H9 (cell line): Measurements from ENCODE around the gene BCAS3. TPM values are rescaled to one million over a fixed set of nuclear protein-coding genes. Genes with fewer than 3 reads are reported as not detected.

Experiments
- DNase-seq: peaks from one replicate; pipeline ENCODE4 v3.0.0-alpha.2; 2017
- H2AFZ ChIP-seq: one replicate; pipeline ENCODE4 v1.6.1; 2013; ENCODE audit warnings: mild to moderate bottlenecking, low read length, control low read depth, moderate library complexity
- H2AK5ac ChIP-seq: 2 replicates; pipeline ENCODE4 v1.6.1; 2013; ENCODE audit warnings: low read length, control low read depth, mixed read lengths; ENCODE audit not compliant: insufficient read length
- H2BK120ac ChIP-seq: one replicate; pipeline ENCODE4 v1.6.1; 2013; ENCODE audit warnings: low read depth, mild to moderate bottlenecking, low read length, control low read depth, inconsistent platforms; ENCODE audit not compliant: poor library complexity, severe bottlenecking
- H2BK12ac ChIP-seq: 2 replicates; pipeline ENCODE4 v1.6.1; 2013; ENCODE audit warnings: low read length, control low read depth, mixed read lengths, low read depth; ENCODE audit not compliant: insufficient read length
- H2BK15ac ChIP-seq: 2 replicates; pipeline ENCODE4 v1.6.1; 2013; ENCODE audit warnings: low read depth, low read length, control low read depth
- H2BK20ac ChIP-seq: one replicate; pipeline ENCODE4 v1.6.1; 2013; ENCODE audit warnings: low read depth, mild to moderate bottlenecking, low read length, control low read depth, inconsistent platforms; ENCODE audit not compliant: poor library complexity, severe bottlenecking
- H2BK5ac ChIP-seq: 2 replicates; pipeline ENCODE4 v1.6.1; 2013; ENCODE audit warnings: low read length, control low read depth, mixed read lengths; ENCODE audit not compliant: insufficient read length
- H3K14ac ChIP-seq: 2 replicates; pipeline ENCODE4 v1.6.1; 2013; ENCODE audit warnings: low read length, control low read depth; ENCODE audit not compliant: insufficient read depth
- H3K18ac ChIP-seq: 2 replicates; pipeline ENCODE4 v1.6.1; 2013; ENCODE audit warnings: low read depth, mild to moderate bottlenecking, mixed read lengths, low read length, control low read depth; ENCODE audit not compliant: insufficient read length
- H3K23ac ChIP-seq: 2 replicates; pipeline ENCODE4 v1.6.1; 2013; ENCODE audit warnings: low read length, control low read depth, mixed read lengths, low read depth; ENCODE audit not compliant: insufficient read length
- H3K23me2 ChIP-seq: 2 replicates; pipeline ENCODE4 v1.6.1; 2013; ENCODE audit warnings: low read depth, mild to moderate bottlenecking, mixed read lengths, low read length, control low read depth; ENCODE audit not compliant: insufficient read length, poor library complexity, severe bottlenecking
- H3K27ac ChIP-seq: 2 replicates; pipeline ENCODE4 v1.5.1; 2013; ENCODE audit warnings: low read length, control low read depth, mixed read lengths, low read depth; ENCODE audit not compliant: insufficient read length
- H3K27me3 ChIP-seq: 2 replicates; pipeline ENCODE4 v1.6.1; 2013; ENCODE audit warnings: low read length, control low read depth, inconsistent platforms; ENCODE audit not compliant: insufficient read depth
- H3K4ac ChIP-seq: 2 replicates; pipeline ENCODE4 v1.6.1; 2013; ENCODE audit warnings: low read depth, mild to moderate bottlenecking, control low read depth, inconsistent platforms, low read length, moderate library complexity
- H3K4me1 ChIP-seq: 2 replicates; pipeline ENCODE4 v1.6.1; 2013; ENCODE audit warnings: low read length, control low read depth, inconsistent platforms; ENCODE audit not compliant: insufficient read depth
- H3K4me2 ChIP-seq: 2 replicates; pipeline ENCODE4 v1.6.1; 2013; ENCODE audit warnings: low read length, control low read depth, mixed read lengths; ENCODE audit not compliant: insufficient read length, insufficient read depth
- H3K56ac ChIP-seq: 2 replicates; pipeline ENCODE4 v1.6.1; 2013; ENCODE audit warnings: low read depth, mild to moderate bottlenecking, mixed read lengths, low read length, control low read depth; ENCODE audit not compliant: insufficient read length
- H3K79me1 ChIP-seq: 2 replicates; pipeline ENCODE4 v1.6.1; 2013; ENCODE audit warnings: low read depth, mild to moderate bottlenecking, moderate library complexity, low read length, control low read depth, inconsistent platforms; ENCODE audit not compliant: insufficient read depth, poor library complexity, severe bottlenecking
- H3K79me2 ChIP-seq: 2 replicates; pipeline ENCODE4 v1.6.1; 2013; ENCODE audit warnings: low read length, control low read depth, inconsistent platforms; ENCODE audit not compliant: insufficient read depth
- H3K9ac ChIP-seq: 2 replicates; pipeline ENCODE4 v1.6.1; 2013; ENCODE audit warnings: low read length, control low read depth, mixed read lengths; ENCODE audit not compliant: insufficient read length; ENCODE audit errors: extremely low read depth
- H3K9me3 ChIP-seq: one replicate; pipeline ENCODE4 v1.6.1; 2013; ENCODE audit warnings: low read depth, low read length, inconsistent platforms; ENCODE audit not compliant: control insufficient read depth
- H3T11ph ChIP-seq: one replicate; pipeline ENCODE4 v1.6.1; 2013; ENCODE audit warnings: mild to moderate bottlenecking, low read length, control low read depth, inconsistent platforms
- H4K20me1 ChIP-seq: one replicate; pipeline ENCODE4 v1.6.1; 2013; ENCODE audit not compliant: control insufficient read depth, insufficient read length, insufficient read depth
- H4K5ac ChIP-seq: 2 replicates; pipeline ENCODE4 v1.6.1; 2013; ENCODE audit warnings: low read depth, mild to moderate bottlenecking, mixed read lengths, low read length, control low read depth; ENCODE audit not compliant: insufficient read length
- H4K8ac ChIP-seq: replicated peaks from 2 replicates; pipeline ENCODE4 v1.6.1; 2013; ENCODE audit warnings: low read length, control low read depth, mixed read lengths, low read depth; ENCODE audit not compliant: insufficient read length
- H4K91ac ChIP-seq: 2 replicates; pipeline ENCODE4 v1.6.1; 2013; ENCODE audit warnings: low read depth, mild to moderate bottlenecking, moderate library complexity, mixed read lengths, low read length, control low read depth; ENCODE audit not compliant: insufficient read length
- H3K27ac Mint-ChIP-seq, 3 experiments: 2 replicates in 2 of 3; 3 replicates in 1 of 3; pipeline ENCODE4 v1.8.0; 2020 to 2021; ENCODE audit warnings: mixed read lengths in 3 of 3, mild to moderate bottlenecking in 1 of 3, moderate library complexity in 1 of 3
- H3K27me3 Mint-ChIP-seq: 2 replicates; pipeline ENCODE4 v1.8.0; 2021; ENCODE audit warnings: low read depth, mild to moderate bottlenecking, moderate library complexity, mixed read lengths
- H3K36me3 Mint-ChIP-seq, 3 experiments: 2 replicates in 2 of 3; 3 replicates in 1 of 3; pipeline ENCODE4 v1.8.0; 2020 to 2021; ENCODE audit warnings: low read depth in 3 of 3, mixed read lengths in 3 of 3; ENCODE audit not compliant: insufficient read depth in 1 of 3
- H3K4me1 Mint-ChIP-seq, 2 experiments: 2 replicates each; pipeline ENCODE4 v1.8.0; 2020; ENCODE audit warnings: mixed read lengths in 2 of 2
- H3K4me3 Mint-ChIP-seq, 2 experiments: 2 replicates in 1 of 2; 3 replicates in 1 of 2; pipeline ENCODE4 v1.8.0; 2020 to 2021; ENCODE audit warnings: mild to moderate bottlenecking in 2 of 2, mixed read lengths in 2 of 2, moderate library complexity in 1 of 2
- H3K9me3 Mint-ChIP-seq, 2 experiments: 2 replicates in 1 of 2; 3 replicates in 1 of 2; pipeline ENCODE4 v1.8.0; 2020; ENCODE audit warnings: mild to moderate bottlenecking in 2 of 2, mixed read lengths in 2 of 2, moderate library complexity in 1 of 2
- WGBS: extraction: QIAGEN DNeasy Blood & Tissue Kit; methylation state at CpG from one replicate; pipeline ENCODE4 v1.1.7; 2013; ENCODE audit warnings: missing lambda C conversion rate, low lambda C conversion rate, mixed read lengths; ENCODE audit not compliant: insufficient read length; ENCODE audit errors: extremely low coverage; 5-methylcytosine and 5-hydroxymethylcytosine counted together
- total RNA-seq: library from RNA; stranded (reverse); gene quantifications from 2 replicates; pipeline ENCODE4 v1.2.1, GENCODE V29; 2021
- TF ChIP-seq, protein P1 (sequence below): fragments of 200-600 bp; sonication (generic); conservative IDR thresholded peaks from 3 replicates; pipeline ENCODE4 v1.8.0; 2021; ENCODE audit warnings: antibody characterized with exemption, mild to moderate bottlenecking

The BCAS3 gene
- total RNA-seq, 1 experiment from 2014 or later = 22.4 TPM

DNA sequence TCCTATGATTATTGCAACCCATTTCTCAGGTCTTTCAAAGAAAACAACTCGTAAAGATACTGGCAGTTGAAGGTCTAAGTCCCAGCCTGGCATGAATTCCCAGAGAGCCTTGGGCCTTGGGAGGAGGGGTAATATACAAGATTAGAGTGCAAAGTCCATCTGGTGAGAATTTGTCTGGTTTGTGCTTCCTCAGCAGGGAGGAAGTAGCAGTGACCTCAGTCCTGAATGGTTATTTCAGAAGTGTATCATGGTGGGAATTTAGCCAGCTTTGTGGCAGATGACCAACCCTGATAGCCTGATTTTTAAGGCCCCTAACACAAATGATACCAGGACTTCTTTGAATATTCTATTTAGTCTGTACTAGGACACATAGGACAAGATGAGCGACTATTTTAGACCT is 570.7 kb downstream of the BCAS3 start:
- H3K9ac ChIP-seq = no peak overlapping the region
- no peak overlapping the region for H3K4ac ChIP-seq
- no peaks in the 10 kb centered on the region for H3K27me3 Mint-ChIP-seq
- H2BK12ac ChIP-seq = no peak overlapping the region
- no peak overlapping the region for H3K14ac ChIP-seq
- no peak overlapping the region for H3T11ph ChIP-seq
- no peaks in the 10 kb centered on the region for H4K20me1 ChIP-seq
- H3K27ac ChIP-seq = no peak overlapping the region
- H3K23ac ChIP-seq = no peak overlapping the region
- no peak for DNase-seq
- peaks cover 6% of the 10 kb centered on the region; the same call in 1 of the 2 replicates for H3K4me1 ChIP-seq
- H2AFZ ChIP-seq = no peak overlapping the region
- WGBS = no CpG with 5 or more reads among the region's 2 CpGs
- TF ChIP-seq, protein P1, sequence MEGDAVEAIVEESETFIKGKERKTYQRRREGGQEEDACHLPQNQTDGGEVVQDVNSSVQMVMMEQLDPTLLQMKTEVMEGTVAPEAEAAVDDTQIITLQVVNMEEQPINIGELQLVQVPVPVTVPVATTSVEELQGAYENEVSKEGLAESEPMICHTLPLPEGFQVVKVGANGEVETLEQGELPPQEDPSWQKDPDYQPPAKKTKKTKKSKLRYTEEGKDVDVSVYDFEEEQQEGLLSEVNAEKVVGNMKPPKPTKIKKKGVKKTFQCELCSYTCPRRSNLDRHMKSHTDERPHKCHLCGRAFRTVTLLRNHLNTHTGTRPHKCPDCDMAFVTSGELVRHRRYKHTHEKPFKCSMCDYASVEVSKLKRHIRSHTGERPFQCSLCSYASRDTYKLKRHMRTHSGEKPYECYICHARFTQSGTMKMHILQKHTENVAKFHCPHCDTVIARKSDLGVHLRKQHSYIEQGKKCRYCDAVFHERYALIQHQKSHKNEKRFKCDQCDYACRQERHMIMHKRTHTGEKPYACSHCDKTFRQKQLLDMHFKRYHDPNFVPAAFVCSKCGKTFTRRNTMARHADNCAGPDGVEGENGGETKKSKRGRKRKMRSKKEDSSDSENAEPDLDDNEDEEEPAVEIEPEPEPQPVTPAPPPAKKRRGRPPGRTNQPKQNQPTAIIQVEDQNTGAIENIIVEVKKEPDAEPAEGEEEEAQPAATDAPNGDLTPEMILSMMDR = no peak
- H4K5ac ChIP-seq = no peak overlapping the region
- H4K91ac ChIP-seq = no peak overlapping the region
- no peak overlapping the region for H2BK5ac ChIP-seq
- no peaks in the 10 kb centered on the region for H3K9me3 ChIP-seq
- no peaks in the 10 kb centered on the region for H3K79me1 ChIP-seq
- H3K56ac ChIP-seq = no peak overlapping the region
- H4K8ac ChIP-seq = no peak overlapping the region
- H3K27ac Mint-ChIP-seq = no peak overlapping the region
- H3K4me1 Mint-ChIP-seq = peaks cover 25 to 30% of the 10 kb centered on the region in 2 experiments
- H3K4me2 ChIP-seq = no peak overlapping the region
- no peak overlapping the region for H3K18ac ChIP-seq
- no peaks in the 10 kb centered on the region for H3K27me3 ChIP-seq
- no peak overlapping the region for H2BK120ac ChIP-seq
- H2BK15ac ChIP-seq = no peak overlapping the region
- H3K36me3 Mint-ChIP-seq = peaks cover 0 to 1% (median 0%) of the 10 kb centered on the region in 3 experiments; a peak in 2 of 7 replicates
- H3K79me2 ChIP-seq = no peaks in the 10 kb centered on the region
- H3K9me3 Mint-ChIP-seq = no peaks in the 10 kb centered on the region
- H3K23me2 ChIP-seq = no peaks in the 10 kb centered on the region
- no peak overlapping the region for H3K4me3 Mint-ChIP-seq
- no peak overlapping the region for H2AK5ac ChIP-seq
- no peak overlapping the region for H2BK20ac ChIP-seq
